ENCODE data around the gene NUP214. TPM values are rescaled to one million over a fixed set of nuclear protein-coding genes. Genes with fewer than 3 reads are reported as not detected.

Gene NUP214
- total and polyA plus RNA-seq, 7 donors = 11.8 to 28.1 (median 20.1) TPM

DNA sequence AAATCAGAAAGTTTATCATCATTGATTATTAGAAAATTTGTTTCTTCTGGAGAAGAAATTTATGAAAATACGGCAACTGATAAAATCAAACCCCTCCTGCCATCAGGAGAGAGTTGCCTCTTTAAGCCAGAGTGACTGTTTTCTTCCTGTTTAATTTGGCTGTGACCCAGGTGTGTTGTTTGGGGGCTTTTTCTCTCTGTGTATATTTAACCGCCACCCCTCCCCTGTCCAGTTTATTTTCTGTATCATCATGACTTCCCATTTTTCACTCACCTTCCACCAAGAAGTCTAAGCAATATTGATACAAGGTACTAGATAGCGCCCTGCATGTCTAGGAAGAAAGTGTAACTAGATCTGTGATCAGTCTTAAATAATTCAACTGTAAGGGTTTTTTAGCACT lies 100.8 kb downstream of the NUP214 start:
- no peak for ATAC-seq
- Histone ChIP-seq H3K27ac (no peak overlapping the region), H3K4me1 (peaks cover 7% of the 10 kb centered on the region), H3K9me3 (no peaks in the 10 kb centered on the region), H3K36me3 (ENCODE audit: insufficient read depth in 1 of 2, low read depth in 1 of 2) (peaks cover 0 to 53% of the 10 kb centered on the region in 2 donors), H3K27me3 (ENCODE audit: insufficient read depth in 3 of 3, low read length in 2 of 3) (no peaks in the 10 kb centered on the region), H3K4me3 (no peak overlapping the region)
- 81 to 90% (median 89%) methylated on average over 3 of the region's 3 CpGs for WGBS, 3 donors
- no peak for TF ChIP-seq CTCF (IDR thresholded peaks at IDR 0.05)
- no peak for DNase-seq
- intact Hi-C loops (cut with DNase I) = no loop called here

DNA sequence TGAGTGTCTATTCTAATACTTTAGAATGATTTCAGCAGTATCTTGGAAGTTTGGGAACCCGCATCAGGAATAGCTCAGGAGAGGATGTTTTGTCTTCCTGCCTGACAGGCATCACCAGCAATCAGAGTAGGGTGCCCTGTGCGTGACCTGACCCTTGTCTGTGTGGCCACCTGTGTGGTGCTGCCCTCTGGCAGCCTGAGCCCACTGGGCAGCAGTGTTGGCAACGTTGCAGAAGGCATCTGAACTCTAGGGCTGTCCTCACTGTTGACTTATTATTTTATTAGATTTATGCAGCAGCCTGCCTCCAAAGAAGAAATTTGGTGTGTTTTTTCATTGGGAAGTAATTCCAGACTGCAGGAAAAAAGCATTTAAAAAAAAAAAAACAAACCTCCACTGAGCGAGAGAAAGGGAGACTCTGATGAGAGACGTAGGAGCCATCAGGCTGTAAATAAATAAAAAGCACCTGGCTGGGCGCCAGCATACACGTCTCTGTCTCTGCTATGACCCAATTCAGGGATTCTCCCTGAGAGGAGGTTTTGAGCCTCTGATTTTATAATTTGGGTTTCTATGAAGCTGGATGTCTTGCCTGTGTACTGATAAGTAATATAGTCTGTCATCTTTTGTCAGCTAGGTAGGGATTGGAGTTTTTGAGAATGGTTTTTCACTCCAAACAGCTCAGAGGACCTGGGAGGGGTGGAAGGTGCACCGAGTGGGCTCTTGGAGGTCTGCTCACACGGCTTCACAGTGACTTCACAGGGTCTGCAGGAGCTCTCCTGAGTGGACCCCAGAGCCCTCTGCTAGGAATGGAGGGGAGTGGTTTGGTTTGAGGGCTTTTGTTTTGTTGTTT lies 101.9 kb downstream of the NUP214 start:
- DNase-seq (peak; percentile 27 to 66), ATAC-seq (peak in 2 of 4 donors; percentile 42 to 53)
- Histone ChIP-seq H3K4me1 (peaks cover 7% of the 10 kb centered on the region), H3K36me3 (ENCODE audit: insufficient read depth in 1 of 2, low read depth in 1 of 2) (peaks cover 0 to 63% of the 10 kb centered on the region in 2 donors), H3K27ac (no peak overlapping the region), H3K4me3 (no peak overlapping the region), H3K9me3 (no peaks in the 10 kb centered on the region), H3K27me3 (ENCODE audit: insufficient read depth in 3 of 3, low read length in 2 of 3) (no peaks in the 10 kb centered on the region)
- 44 to 48% (median 48%) methylated on average over 9 of the region's 9 CpGs for WGBS, 3 donors
- no peak for TF ChIP-seq CTCF (IDR thresholded peaks at IDR 0.05)
- intact Hi-C loops (cut with DNase I) = no loop called here

DNA sequence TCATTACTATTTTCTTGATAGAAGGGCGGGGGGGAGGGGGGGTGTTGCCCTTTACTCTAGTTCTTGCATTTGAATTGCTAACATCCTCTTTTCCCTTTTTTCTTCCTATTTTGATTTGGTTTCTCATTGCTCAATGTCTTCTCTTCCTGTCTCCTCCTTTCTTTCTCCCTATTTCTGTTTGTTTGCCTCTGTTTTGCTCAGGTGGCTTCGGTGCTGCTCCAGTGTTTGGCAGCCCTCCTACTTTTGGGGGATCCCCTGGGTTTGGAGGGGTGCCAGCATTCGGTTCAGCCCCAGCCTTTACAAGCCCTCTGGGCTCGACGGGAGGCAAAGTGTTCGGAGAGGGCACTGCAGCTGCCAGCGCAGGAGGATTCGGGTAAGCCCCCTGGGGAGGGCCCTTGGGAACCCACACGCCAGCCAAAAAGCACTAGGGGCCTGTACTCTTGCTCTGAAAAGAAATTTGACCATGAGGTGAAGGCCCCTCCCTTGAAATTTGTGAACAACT lies 102.6 kb downstream of the NUP214 start:
- intact Hi-C loops (cut with DNase I) = no loop called here
- Histone ChIP-seq H3K9me3 (no peaks in the 10 kb centered on the region), H3K27me3 (ENCODE audit: insufficient read depth in 3 of 3, low read length in 2 of 3) (no peaks in the 10 kb centered on the region), H3K4me3 (peak overlapping the region; percentile 22), H3K36me3 (ENCODE audit: insufficient read depth in 1 of 2, low read depth in 1 of 2) (peaks cover 0 to 62% of the 10 kb centered on the region in 2 donors), H3K27ac (no peak overlapping the region), H3K4me1 (peaks cover 7% of the 10 kb centered on the region)
- WGBS, 3 donors = 74 to 81% (median 76%) methylated on average over 9 of the region's 9 CpGs
- TF ChIP-seq CTCF (IDR thresholded peaks at IDR 0.05) = no peak
- DNase-seq (peak in 1 of 2 donors; percentile 16), ATAC-seq (no peak)

DNA sequence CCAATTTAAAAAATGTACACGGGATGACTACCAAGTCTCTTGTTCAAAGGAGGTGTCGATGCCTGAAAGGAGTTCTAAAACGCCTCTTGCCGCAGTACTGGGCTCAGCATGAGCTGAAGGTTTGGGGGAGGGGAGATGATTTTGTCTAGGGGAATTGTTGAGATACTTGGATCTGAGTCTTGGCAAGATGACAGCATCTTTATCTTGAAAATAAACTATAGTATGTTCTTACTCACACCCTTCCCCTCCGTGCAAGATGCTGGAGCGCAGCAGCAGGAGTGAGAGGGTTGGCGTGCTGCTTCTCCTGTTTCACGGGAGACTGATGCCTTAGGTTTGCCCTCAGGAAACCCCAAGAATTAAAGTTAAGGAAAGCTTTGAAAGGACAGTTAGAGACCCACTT lies 103.6 kb downstream of the NUP214 start:
- no peak for TF ChIP-seq CTCF (IDR thresholded peaks at IDR 0.05)
- WGBS, 3 donors = 83 to 88% (median 85%) methylated on average over 8 of the region's 8 CpGs
- no peak overlapping the region for H3K27ac ChIP-seq

More for the DNA sequence above, 103.6 kb downstream of the NUP214 start:
- peaks cover 7% of the 10 kb centered on the region for H3K4me1 ChIP-seq
- no peaks in the 10 kb centered on the region for H3K27me3 ChIP-seq (ENCODE audit: insufficient read depth in 3 of 3, low read length in 2 of 3)
- H3K36me3 ChIP-seq (ENCODE audit: insufficient read depth in 1 of 2, low read depth in 1 of 2) = peaks cover under 1 to 65% of the 10 kb centered on the region in 2 donors
- H3K9me3 ChIP-seq = no peaks in the 10 kb centered on the region
- ATAC-seq (no peak), DNase-seq (no peak)
- peak overlapping the region; percentile 22 for H3K4me3 ChIP-seq
- intact Hi-C loops (cut with DNase I) = no loop called here
